AG04449 (cell line): Measurements from ENCODE around the gene FSCN2.
A peak's percentile ranks its signal among the peaks of the same experiment; 100 is the strongest.

Experiments used
- CTCF ChIA-PET: fragments of 350-600 bp; formaldehyde crosslinking; extraction: SDS; loops from one replicate; lab custom pipeline; 2021; ENCODE audit warnings: antibody characterized with exemption; lab: Yijun Ruan, JAX
- POLR2A ChIA-PET: fragments of 400-600, 350-600 bp; formaldehyde crosslinking; extraction: SDS; loops from one replicate; lab custom pipeline; 2020; ENCODE audit warnings: antibody characterized with exemption, inconsistent platforms; lab: Yijun Ruan, JAX
- DNase-seq: peaks from one replicate; pipeline ENCODE4 v3.0.0-alpha.2; 2010; ENCODE audit warnings: low read depth, low spot score
- H3K4me3 ChIP-seq: 2 replicates; pipeline ENCODE4 v1.5.1; 2011; ENCODE audit warnings: low read depth, mild to moderate bottlenecking, control low read depth, low read length
- TF ChIP-seq, protein P1 (sequence below): IDR thresholded peaks from one replicate; pipeline ENCODE4 v1.5.1; 2011; ENCODE audit warnings: mild to moderate bottlenecking, moderate library complexity, low read length, control low read depth, inconsistent platforms; ENCODE audit not compliant: insufficient read depth; ENCODE audit errors: missing control alignments

FSCN2 gene

DNA sequence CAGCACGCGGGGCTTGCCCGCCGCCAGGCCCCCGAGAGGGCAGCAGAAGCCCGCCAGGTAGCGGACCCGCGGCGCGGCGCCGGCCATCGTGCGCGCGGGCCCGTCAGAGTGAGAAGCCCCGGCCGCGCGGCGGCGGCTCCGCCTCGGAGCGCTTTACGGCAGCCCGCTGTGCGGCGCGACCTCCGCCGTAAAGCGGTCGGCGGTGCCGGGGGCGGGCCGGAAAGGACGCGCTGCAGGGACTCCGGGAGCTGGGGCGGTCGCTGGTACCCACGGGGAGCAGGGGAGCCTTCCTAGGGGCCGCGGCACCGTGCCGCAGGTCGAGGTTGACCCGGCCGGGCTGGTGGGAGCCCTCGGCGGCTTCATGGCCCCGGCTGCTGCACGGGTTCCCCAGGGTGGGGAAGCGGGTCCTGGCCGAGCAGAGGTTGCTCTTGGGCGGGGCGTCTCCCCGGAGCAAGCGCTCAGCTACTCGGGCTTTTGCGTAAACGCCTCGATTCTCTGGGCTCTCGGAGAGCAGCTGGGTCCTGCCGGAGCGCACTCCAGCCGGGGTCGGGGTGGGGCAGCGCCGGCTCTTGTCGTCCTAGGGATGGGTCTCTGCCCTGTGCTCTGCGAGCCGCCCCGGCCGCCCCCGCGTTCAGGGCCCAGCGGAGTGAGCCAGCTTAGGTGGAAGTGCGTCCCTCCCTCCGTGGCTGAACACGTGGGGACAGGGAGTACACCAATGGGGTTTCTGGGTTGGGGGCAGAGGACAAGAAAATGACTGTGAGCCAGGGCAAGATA is 24.3 kb downstream of the FSCN2 start, which contains the start of gene FAAP100:
FAAP100 (minus strand) TSS at position 110 of the 774 bp plus-strand sequence; CDS start at position 87, 23 bp downstream.
- POLR2A ChIA-PET = interaction anchor here (0.6 to 3.9 kb wide), 14 partner anchors 9 to 132 kb away, joined by 3 to 33 read pairs (median 3); partner anchors contain the start of gene ACTG1
- TF ChIP-seq, protein P1, sequence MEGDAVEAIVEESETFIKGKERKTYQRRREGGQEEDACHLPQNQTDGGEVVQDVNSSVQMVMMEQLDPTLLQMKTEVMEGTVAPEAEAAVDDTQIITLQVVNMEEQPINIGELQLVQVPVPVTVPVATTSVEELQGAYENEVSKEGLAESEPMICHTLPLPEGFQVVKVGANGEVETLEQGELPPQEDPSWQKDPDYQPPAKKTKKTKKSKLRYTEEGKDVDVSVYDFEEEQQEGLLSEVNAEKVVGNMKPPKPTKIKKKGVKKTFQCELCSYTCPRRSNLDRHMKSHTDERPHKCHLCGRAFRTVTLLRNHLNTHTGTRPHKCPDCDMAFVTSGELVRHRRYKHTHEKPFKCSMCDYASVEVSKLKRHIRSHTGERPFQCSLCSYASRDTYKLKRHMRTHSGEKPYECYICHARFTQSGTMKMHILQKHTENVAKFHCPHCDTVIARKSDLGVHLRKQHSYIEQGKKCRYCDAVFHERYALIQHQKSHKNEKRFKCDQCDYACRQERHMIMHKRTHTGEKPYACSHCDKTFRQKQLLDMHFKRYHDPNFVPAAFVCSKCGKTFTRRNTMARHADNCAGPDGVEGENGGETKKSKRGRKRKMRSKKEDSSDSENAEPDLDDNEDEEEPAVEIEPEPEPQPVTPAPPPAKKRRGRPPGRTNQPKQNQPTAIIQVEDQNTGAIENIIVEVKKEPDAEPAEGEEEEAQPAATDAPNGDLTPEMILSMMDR = no peak
- H3K4me3 ChIP-seq = peak within 1 kb of the TSS; percentile 91
- no peak for DNase-seq
- CTCF ChIA-PET = interaction anchor here (0.7 to 6.8 kb wide), 7 partner anchors 9 to 63 kb away, joined by 3 to 89 read pairs (median 4); no protein-coding TSS in a partner anchor

GRCh38 chr17:81553018-81553615 is 24.9 kb downstream of the FSCN2 start:
- ChIA-PET POLR2A (interaction anchor here (0.6 to 3.9 kb wide), 11 partner anchors 9 to 90 kb away, joined by 3 to 33 read pairs (median 4); partner anchors contain the start of gene ACTG1), CTCF (interaction anchor here (1.4 to 6.8 kb wide), 3 partner anchors 8 to 48 kb away, joined by 4 to 89 read pairs (median 4); no protein-coding TSS in a partner anchor)
- H3K4me3 ChIP-seq = peak overlapping the region; percentile 91

GRCh38 chr17:81553616-81554181 is 25.5 kb downstream of the FSCN2 start:
- ChIA-PET CTCF (interaction anchor here (1.5 to 6.8 kb wide), 2 partner anchors 10 to 47 kb away, joined by 4 to 89 read pairs; no protein-coding TSS in a partner anchor), POLR2A (interaction anchor here (0.6 to 3.9 kb wide), 5 partner anchors 13 to 41 kb away, joined by 3 to 33 read pairs (median 4); no protein-coding TSS in a partner anchor)
- peak; percentile 77 for DNase-seq
- TF ChIP-seq, protein P1 = no peak
- peak overlapping the region; percentile 91 for H3K4me3 ChIP-seq

More at GRCh38 chr17:81553018-81553615, 24.9 kb downstream of the FSCN2 start:
- TF ChIP-seq, protein P1 = peak; percentile 1
- no peak for DNase-seq

- POLR2A ChIA-PET = interaction anchor here (0.6 to 1.0 kb wide), 3 partner anchors 10 to 23 kb away, joined by 3 to 4 read pairs (median 3); no protein-coding TSS in a partner anchor
- DNase-seq = no peak
- CTCF ChIA-PET = interaction anchor here (1.6 to 6.8 kb wide), 3 partner anchors 10 to 45 kb away, joined by 3 to 89 read pairs (median 8); no protein-coding TSS in a partner anchor
- TF ChIP-seq, protein P1 = no peak
- no peak overlapping the region for H3K4me3 ChIP-seq
These were observed 28.1 kb downstream of the FSCN2 start for GRCh38 chr17:81556175-81556691.

GRCh38 chr17:81556863-81557262 is 28.7 kb downstream of the FSCN2 start:
- ChIA-PET POLR2A (interaction anchor here (1.5 kb wide), 1 partner anchor 10 kb away, joined by 7 read pairs; no protein-coding TSS in a partner anchor), CTCF (interaction anchor here (0.9 to 2.8 kb wide), 2 partner anchors 44 to 45 kb away, joined by 3 to 14 read pairs; no protein-coding TSS in a partner anchor)
- DNase-seq = no peak
- TF ChIP-seq, protein P1 = no peak
- no peak overlapping the region for H3K4me3 ChIP-seq
